Hematopoietic multipotent progenitor cell treated with erythropoietin and hydrocortisone succinate and interleukin-3 and kit ligand, for 6 days (in vitro differentiated cells): ENCODE results near the gene POLDIP3.
"Not testable (repeated sequence)": the region's sequence is repeated elsewhere in the genome, so short reads cannot be mapped to it uniquely, and the experiment has no call there.

Experiments used
- DNase-seq: peaks from one replicate; pipeline ENCODE4 v3.0.0-alpha.2; 2015

POLDIP3 gene

DNA sequence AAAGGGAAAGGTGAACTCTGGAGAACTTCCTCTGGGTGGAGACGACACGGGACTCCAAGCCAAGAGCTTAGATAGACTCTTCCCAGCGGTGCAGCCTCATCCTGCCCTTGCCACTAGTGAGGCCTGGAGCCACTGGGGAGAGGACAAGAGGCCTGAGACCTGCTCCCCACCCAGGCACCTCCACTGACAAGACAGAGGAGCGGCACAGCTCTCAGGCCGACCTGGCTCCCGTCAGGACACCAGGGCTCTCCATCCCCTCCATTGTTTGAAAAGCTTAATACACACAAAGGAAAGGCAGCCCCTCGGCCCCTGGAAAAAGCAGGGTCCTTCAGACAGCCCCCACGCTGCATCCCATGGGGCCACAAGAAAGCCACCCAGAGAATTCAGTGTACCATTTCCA lies 29.6 kb downstream of the POLDIP3 start:
- no peak for DNase-seq

DNA sequence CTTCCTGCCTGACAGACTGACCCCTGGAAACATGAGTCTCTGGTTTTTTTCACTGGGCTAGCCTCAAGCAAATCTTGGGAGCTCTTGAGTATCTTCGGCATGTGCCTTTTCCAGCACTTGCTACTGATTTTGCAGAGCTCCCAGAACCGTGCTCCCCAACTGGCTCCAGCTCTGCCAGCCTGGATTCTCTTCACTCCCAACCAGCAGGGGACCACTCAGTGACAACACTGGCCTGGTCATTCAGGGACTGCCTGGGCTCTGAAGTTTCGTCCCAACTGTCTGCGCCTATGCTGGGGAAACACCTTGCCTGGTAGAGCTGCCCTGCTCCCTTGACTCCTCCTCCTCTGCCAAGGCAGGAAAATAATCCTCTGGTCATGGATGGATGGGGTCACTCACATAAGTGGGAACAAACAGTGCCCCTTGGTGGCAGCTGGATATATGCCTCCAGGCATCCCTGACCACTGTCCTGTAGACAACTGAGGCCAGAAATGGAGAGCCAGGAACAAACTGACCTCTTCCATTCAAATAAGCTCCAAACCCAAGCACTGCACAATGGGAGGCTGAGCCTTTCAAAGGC lies 30.2 kb downstream of the POLDIP3 start:
- DNase-seq, result no peak

GRCh38 chr22:42582987-42583386 lies 31.7 kb downstream of the POLDIP3 start:
- no peak for DNase-seq

DNA sequence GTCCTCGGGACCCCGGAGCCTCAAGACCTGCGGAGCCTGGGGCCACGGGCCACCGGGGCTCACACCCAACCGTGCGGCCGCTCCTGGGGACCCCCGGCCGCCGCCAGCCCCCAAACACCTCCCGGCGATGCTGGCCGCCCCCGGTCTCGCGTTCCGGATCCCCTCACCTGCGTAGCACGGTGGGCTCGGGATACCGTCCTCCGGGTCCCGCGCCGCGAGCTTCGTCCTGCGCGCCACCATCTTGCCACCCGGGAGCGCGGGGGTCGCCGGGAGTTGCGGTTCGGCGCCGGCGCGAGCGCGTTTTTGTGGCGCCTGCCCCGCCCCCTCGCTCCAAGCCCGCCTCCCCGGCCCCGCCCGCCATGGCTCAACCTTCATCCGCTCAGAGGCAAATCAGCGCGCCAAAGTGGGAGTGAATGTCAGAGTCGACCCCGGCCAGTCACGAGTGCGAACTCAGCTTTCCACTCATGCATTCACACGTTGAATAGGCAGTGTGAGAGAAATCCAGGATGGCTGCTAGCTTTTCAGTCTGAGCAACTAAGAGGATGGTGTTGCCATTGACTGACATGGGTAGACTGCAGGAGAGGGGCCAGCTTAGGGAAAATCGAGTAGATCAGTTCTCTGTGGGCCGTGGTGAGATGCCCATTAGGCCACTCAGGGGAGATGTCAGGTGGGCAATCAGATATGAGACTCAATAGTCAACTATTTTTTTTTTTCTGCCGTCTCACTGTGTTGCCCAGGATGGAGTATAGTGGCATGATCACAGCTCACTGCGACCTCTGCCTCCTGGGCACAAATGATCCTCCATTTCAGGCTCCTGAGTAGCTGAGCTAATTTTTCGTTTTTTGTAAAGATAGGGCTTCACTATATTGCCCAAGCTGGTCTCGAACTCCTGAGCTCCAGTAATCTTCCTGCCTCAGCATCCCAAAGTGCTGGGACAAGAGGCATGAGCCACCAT lies 32.6 kb downstream of the POLDIP3 start:
- DNase-seq, result peak; percentile 89

GRCh38 chr22:42581194-42581761 lies 33.4 kb downstream of the POLDIP3 start:
- DNase-seq, result not testable (repeated sequence)

DNA sequence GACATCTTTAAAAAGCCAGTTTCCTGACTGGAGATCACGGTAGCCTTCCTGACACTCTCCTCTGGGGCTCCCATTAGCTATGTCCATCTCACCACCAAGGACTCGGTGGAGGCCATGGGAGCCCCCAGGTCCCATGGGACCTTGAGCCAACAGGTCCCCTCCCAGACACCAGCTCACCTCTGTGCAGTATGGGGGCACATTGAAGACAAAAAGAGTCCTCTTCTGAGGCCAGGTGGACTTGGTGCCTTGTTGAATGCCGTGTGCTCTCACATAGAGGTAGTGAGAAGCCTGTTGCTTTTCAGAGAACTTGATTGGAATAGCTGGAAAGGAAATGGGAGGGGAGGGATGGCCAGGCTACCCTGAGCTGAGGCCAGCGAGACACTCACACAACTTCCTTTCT lies 34.6 kb downstream of the POLDIP3 start:
- DNase-seq, result not testable (repeated sequence)

DNA sequence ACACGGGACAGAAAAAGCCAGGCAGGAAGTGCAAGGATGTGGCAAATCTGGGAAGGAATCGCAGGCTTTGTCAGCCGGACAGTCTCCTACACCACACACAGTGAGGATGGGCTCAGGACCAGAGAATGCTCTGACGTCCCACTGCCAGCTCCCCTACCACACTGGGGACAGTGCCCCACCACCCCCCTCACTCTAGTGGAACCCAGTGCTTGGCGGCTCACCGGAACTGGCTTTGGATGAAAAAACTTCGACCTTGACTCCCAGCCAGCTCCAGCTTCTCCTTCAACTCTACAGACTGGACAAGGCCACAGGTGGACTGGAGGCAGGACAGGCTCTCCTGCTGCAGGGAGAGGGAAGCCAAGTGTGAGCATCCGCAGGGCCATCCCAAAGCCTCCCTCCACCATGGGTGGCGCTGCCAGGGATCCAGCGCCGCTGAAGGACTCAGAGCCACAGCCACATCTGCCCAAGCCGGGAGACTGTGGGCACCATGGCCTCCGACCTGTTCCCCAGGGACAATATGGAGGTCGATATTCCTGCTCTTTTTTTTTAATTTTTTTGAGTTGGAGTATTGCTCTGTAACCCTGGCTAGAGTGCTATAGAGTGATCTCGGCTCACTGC lies 37.0 kb downstream of the POLDIP3 start:
- DNase-seq, result no peak

DNA sequence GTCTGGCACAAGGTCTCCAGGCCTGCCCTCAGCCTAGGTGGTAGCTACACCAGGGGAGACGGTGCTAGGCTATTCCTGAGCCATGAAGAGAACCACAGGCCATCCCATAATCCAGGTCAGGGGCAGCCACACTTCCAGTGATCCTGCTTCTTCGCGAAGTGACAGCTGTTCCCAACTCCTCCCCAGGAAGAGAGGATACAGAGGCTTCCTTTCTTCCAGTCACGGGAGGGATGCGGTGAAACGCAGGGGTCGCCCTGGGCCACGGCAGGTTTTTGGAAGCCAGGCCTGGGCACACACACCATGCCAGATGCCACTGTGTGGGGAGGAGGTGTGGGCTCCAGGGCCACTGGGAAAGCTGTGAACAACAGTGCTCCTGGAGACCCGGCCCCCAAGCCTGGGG lies 37.5 kb downstream of the POLDIP3 start:
- DNase-seq, result not testable (repeated sequence)

GRCh38 chr22:42575996-42576574 lies 38.6 kb downstream of the POLDIP3 start:
- not testable (repeated sequence) for DNase-seq

GRCh38 chr22:42574468-42574867 lies 40.2 kb downstream of the POLDIP3 start:
- not testable (repeated sequence) for DNase-seq

- not testable (repeated sequence) for DNase-seq
These were observed 40.6 kb downstream of the POLDIP3 start for GRCh38 chr22:42574046-42574445.

GRCh38 chr22:42571068-42571467 lies 43.6 kb downstream of the POLDIP3 start:
- not testable (repeated sequence) for DNase-seq

- not testable (repeated sequence) for DNase-seq
These were observed 44.1 kb downstream of the POLDIP3 start for GRCh38 chr22:42570580-42570979.

- not testable (repeated sequence) for DNase-seq
These were observed 46.7 kb downstream of the POLDIP3 start for GRCh38 chr22:42567950-42568349.

DNA sequence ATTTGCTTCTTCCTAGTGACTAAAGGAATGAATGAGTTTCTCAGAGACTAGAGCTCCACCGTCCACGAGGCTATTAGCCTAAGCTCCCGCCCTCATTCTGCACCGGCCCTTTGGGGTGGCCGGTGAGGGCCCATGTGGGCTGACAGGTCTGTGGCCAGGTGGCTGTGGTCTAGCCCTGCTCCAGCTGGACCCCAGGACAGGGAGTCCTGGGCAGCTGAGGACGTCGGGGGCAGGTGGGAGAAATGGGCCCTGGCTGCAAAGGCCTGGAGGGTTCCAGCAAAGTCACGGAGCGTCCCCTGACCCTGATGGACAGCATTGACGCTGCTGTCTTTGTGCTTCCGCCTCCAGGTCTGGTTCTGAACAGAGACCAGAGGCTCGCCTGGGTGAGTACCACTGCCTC lies 48.7 kb downstream of the POLDIP3 start:
- DNase-seq, result no peak

- DNase-seq, result no peak
These were observed 50.0 kb downstream of the POLDIP3 start for GRCh38 chr22:42564699-42565098.

GRCh38 chr22:42563943-42564342 lies 50.7 kb downstream of the POLDIP3 start:
- not testable (repeated sequence) for DNase-seq

- no peak for DNase-seq
These were observed 52.0 kb downstream of the POLDIP3 start for GRCh38 chr22:42562684-42563083.

GRCh38 chr22:42562279-42562678 lies 52.4 kb downstream of the POLDIP3 start:
- DNase-seq, result peak; percentile 62

- no peak for DNase-seq
These were observed 52.8 kb downstream of the POLDIP3 start for GRCh38 chr22:42561856-42562255.

DNA sequence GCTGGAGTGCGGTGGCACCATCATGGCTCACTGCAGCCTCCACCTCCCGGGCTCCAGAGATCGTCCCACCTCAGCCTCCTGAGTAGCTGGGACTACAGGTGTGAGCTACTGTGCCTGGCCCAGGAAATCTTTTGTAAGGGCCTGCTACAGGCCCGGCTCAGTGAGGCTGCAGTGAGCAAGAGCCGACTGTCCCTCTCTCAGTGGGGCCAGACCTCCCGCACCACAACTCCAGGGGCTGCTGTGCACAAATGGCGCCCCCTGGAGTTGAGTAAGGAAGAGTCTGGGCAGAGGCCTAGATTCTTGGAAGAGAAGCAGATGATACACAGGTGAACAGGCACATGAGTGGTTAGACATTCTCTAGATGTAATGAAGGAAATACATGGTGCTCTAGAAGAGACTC lies 53.9 kb downstream of the POLDIP3 start:
- DNase-seq, result peak; percentile 64

- no peak for DNase-seq
These were observed 54.3 kb downstream of the POLDIP3 start for GRCh38 chr22:42560381-42560780.
